ENCODE measurements around the gene ZC3H15. TPM values are rescaled to one million over a fixed set of nuclear protein-coding genes. Genes with fewer than 3 reads are reported as not detected.
"Not testable (repeated sequence)": the region's sequence is repeated elsewhere in the genome, so short reads cannot be mapped to it uniquely, and the experiment has no call there.

Gene ZC3H15
- total RNA-seq, 2 donors from 2014 or later = 38.3 to 41.6 TPM

DNA sequence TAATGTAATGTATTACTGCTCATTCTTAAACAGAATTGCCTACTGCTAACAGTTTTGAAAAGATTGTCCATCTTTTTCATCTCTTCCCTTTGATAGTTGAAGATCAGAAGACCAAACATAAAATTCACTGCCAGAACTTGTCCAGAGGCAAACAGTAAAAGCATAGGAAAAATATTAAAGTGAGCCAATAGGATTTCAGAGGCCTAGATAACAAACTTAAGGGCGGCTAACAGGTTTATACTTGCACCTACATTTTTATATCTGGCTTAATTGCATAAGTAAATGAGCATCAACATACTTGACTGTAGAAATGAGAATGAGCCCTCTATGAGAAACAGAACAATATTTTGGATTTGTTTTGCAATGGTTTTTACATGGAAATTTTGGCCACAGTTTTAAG is 30.3 kb downstream of the ZC3H15 start:
- H3K4me1 ChIP-seq = no peaks in the 10 kb centered on the region
- DNase-seq (ENCODE audit: low spot score) = no peak
- H3K27ac ChIP-seq = no peak overlapping the region
- H3K27me3 ChIP-seq = no peaks in the 10 kb centered on the region
- peaks cover 7% of the 10 kb centered on the region for H3K36me3 ChIP-seq
- no peak overlapping the region for H3K4me3 ChIP-seq
- TF ChIP-seq, protein P1, sequence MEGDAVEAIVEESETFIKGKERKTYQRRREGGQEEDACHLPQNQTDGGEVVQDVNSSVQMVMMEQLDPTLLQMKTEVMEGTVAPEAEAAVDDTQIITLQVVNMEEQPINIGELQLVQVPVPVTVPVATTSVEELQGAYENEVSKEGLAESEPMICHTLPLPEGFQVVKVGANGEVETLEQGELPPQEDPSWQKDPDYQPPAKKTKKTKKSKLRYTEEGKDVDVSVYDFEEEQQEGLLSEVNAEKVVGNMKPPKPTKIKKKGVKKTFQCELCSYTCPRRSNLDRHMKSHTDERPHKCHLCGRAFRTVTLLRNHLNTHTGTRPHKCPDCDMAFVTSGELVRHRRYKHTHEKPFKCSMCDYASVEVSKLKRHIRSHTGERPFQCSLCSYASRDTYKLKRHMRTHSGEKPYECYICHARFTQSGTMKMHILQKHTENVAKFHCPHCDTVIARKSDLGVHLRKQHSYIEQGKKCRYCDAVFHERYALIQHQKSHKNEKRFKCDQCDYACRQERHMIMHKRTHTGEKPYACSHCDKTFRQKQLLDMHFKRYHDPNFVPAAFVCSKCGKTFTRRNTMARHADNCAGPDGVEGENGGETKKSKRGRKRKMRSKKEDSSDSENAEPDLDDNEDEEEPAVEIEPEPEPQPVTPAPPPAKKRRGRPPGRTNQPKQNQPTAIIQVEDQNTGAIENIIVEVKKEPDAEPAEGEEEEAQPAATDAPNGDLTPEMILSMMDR (IDR thresholded peaks at IDR 0.05) = no peak
- no peaks in the 10 kb centered on the region for H3K9me3 ChIP-seq

DNA sequence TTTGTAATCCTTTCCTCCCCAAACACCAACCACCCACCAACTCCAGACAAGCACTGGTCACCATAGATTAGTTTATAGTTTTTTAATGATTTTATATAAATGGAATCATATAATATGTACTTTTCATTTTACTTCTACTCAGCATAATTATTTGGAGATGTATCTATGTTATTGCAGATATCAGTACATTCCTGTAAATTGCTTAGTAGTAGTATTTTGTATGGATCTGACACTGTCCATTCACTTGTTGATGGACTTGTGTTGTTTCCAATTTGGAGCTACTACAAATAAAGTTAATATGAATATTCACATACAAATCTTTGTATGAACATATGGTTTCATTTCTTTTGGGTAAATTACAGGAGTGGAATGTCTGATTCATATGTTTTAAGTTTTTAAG is 31.0 kb downstream of the ZC3H15 start:
- Histone ChIP-seq H3K4me1 (no peaks in the 10 kb centered on the region), H3K36me3 (peaks cover 11% of the 10 kb centered on the region), H3K4me3 (no peak overlapping the region), H3K27ac (no peak overlapping the region), H3K9me3 (no peaks in the 10 kb centered on the region), H3K27me3 (no peaks in the 10 kb centered on the region)
- DNase-seq (ENCODE audit: low spot score) = no peak
- TF ChIP-seq, protein P1 (IDR thresholded peaks at IDR 0.05) = no peak

DNA sequence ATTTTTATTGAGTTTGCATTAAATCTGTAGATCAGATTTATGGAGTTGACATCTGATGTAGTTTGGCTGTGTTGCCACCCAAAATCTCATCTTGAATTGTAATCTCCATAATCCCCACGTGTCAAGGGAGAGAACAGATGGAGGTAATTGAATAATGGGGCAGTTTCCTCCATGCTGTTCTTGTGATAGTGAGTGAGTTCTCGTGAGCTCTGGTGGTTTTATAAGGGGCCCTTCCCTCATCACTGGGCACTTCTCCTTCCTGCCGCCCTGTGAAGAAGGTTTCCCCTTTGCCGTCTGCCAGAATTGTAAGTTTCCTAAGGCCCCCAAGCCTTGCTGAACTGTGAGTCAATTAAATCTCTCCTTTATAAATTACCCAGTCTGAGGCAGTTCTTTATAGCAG is 32.2 kb downstream of the ZC3H15 start:
- H3K36me3 ChIP-seq = peaks cover 11% of the 10 kb centered on the region

DNA sequence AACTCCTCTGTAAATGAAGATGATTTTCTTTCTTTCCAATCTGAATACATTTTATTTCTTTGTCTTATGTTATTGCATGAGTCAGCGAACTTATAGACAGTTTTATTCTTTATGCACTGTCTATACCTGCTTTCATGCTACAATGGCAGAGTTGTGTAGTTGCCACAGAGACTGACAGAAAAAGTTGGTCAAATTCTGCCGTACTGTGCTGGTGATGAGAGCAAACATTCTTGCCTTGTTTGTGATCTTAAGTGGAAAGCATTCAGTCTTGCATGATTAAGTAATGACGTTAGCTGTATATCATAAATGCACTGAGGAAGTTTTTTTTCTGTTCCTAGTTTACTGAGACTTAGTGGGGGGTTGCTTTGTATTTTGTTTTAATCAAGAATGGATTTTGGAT is 32.9 kb downstream of the ZC3H15 start:
- TF ChIP-seq, protein P1 (IDR thresholded peaks at IDR 0.05) = no peak
- Histone ChIP-seq H3K27me3 (no peaks in the 10 kb centered on the region), H3K9me3 (no peaks in the 10 kb centered on the region), H3K36me3 (peaks cover 11% of the 10 kb centered on the region), H3K4me1 (peaks cover 0 to 7% of the 10 kb centered on the region in 2 donors), H3K27ac (no peak overlapping the region), H3K4me3 (no peak overlapping the region)
- DNase-seq (ENCODE audit: low spot score) = no peak

More for the DNA sequence above, 32.2 kb downstream of the ZC3H15 start:
- Histone ChIP-seq H3K4me3 (no peak overlapping the region), H3K9me3 (no peaks in the 10 kb centered on the region), H3K27ac (no peak overlapping the region), H3K27me3 (no peaks in the 10 kb centered on the region), H3K4me1 (peaks cover 0 to under 1% of the 10 kb centered on the region in 2 donors)
- TF ChIP-seq, protein P1 (IDR thresholded peaks at IDR 0.05) = no peak
- no peak for DNase-seq (ENCODE audit: low spot score)

DNA sequence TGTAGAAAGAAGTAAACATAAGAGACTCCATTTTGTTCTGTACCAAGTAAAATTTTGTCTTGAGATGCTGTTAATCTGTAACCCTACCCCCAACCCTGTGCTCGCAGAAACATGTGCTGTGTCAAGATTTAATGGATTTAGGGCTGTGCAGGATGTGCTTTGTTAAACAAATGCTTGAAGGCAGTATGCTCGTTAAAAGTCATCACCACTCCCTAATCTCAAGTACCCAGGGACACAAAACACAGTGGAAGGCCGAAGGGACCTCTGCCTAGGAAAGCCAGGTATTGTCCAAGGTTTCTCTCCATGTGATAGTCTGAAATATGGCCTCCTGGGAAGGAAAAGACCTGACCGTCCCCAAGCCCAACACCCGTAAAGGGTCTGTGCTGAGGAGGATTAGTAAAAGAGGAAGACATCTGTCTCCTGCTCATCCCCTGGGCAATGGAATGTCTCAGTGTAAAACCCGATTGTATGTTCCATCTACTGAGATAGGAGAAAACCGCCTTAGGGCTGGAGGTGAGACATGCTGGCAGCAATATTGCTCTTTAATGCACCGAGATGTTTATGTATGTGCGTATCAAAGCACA is 35.6 kb downstream of the ZC3H15 start:
- H3K9me3 ChIP-seq = not testable (repeated sequence)

DNA sequence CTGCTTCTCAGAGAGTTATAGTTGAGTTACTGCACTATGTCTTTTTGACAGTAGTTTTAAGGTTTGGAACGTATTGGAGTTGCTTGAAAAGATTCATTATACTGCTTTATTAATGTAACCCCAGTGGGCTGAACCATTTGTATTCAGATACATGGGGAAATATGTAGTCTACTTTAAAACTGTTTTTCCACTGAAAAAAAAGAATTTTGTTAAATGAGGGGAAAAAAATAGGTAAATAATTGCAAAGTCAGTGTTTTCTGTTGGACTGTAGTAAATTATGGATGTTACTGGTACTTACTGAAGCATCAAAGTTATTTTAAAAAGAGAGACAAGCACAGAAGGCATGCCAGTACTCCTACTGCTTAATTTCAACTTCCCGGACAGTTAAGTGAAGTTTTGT is 36.4 kb downstream of the ZC3H15 start:
- H3K27ac ChIP-seq = no peak overlapping the region
- H3K9me3 ChIP-seq = no peaks in the 10 kb centered on the region
- H3K4me1 ChIP-seq = peaks cover 0 to 11% of the 10 kb centered on the region in 2 donors
- peaks cover 11% of the 10 kb centered on the region for H3K36me3 ChIP-seq
- no peak for DNase-seq (ENCODE audit: low spot score)
- H3K4me3 ChIP-seq = no peak overlapping the region
- TF ChIP-seq, protein P1 (IDR thresholded peaks at IDR 0.05) = no peak
- no peaks in the 10 kb centered on the region for H3K27me3 ChIP-seq

More for the DNA sequence above, 35.6 kb downstream of the ZC3H15 start:
- Histone ChIP-seq H3K4me1 (peaks cover 0 to 11% of the 10 kb centered on the region in 2 donors), H3K36me3 (peaks cover 11% of the 10 kb centered on the region)
- DNase-seq (ENCODE audit: low spot score); H3K27ac ChIP-seq; H3K4me3 ChIP-seq; H3K27me3 ChIP-seq: not testable (repeated sequence)
